MM.1S (cell line): ENCODE measurements around the gene ZNF469.

ENCODE experiments used
- EZH2 ChIP-seq: fragments of 300-600 bp; sonication (generic); optimal IDR thresholded peaks from 2 replicates; pipeline ENCODE3; 2017; ENCODE audit warnings: low read depth, mild to moderate bottlenecking, antibody characterized with exemption, low read length, mixed read lengths
- TF ChIP-seq, protein P1 (sequence below): fragments of 300-600 bp; sonication (generic); IDR thresholded peaks from 2 replicates; pipeline ENCODE4 v1.5.1; 2016; ENCODE audit warnings: antibody characterized with exemption, low read length, mixed read lengths

GRCh38 chr16:88390265-88390664, 7.5 kb downstream of the ZNF469 start:
- TF ChIP-seq, protein P1, sequence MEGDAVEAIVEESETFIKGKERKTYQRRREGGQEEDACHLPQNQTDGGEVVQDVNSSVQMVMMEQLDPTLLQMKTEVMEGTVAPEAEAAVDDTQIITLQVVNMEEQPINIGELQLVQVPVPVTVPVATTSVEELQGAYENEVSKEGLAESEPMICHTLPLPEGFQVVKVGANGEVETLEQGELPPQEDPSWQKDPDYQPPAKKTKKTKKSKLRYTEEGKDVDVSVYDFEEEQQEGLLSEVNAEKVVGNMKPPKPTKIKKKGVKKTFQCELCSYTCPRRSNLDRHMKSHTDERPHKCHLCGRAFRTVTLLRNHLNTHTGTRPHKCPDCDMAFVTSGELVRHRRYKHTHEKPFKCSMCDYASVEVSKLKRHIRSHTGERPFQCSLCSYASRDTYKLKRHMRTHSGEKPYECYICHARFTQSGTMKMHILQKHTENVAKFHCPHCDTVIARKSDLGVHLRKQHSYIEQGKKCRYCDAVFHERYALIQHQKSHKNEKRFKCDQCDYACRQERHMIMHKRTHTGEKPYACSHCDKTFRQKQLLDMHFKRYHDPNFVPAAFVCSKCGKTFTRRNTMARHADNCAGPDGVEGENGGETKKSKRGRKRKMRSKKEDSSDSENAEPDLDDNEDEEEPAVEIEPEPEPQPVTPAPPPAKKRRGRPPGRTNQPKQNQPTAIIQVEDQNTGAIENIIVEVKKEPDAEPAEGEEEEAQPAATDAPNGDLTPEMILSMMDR = no peak
- no peak for TF ChIP-seq EZH2
